SW480 (cell line): ENCODE data around the gene LACC1.
A peak's percentile ranks its signal among the peaks of the same experiment; 100 is the strongest.

Experiments used
- DNase-seq: peaks from one replicate; pipeline ENCODE4 v3.0.0-alpha.2; 2016; ENCODE audit warnings: low spot score

The LACC1 gene

DNA sequence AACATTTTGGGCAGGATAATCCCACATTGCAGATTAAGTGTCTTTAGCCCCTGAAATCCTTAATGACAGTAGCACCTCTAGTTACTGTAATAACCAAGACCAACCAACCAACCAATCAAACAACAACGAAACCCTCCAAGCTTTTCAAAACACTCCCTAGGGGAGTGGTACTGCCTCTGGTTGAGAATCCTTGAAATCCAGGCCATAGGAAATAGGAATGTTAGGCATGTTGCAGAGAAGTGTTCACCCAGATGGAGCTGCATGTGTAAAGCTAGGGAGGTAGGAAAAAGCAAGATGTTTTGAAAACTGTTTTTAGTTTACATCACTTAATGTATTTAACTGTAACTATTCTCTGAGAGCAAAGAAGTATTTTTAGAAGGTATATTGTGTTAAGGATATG, 4.5 kb downstream of the LACC1 start:
- DNase-seq = no peak

GRCh38 chr13:43894438-43894837, 14.7 kb downstream of the LACC1 start:
- DNase-seq = no peak

DNA sequence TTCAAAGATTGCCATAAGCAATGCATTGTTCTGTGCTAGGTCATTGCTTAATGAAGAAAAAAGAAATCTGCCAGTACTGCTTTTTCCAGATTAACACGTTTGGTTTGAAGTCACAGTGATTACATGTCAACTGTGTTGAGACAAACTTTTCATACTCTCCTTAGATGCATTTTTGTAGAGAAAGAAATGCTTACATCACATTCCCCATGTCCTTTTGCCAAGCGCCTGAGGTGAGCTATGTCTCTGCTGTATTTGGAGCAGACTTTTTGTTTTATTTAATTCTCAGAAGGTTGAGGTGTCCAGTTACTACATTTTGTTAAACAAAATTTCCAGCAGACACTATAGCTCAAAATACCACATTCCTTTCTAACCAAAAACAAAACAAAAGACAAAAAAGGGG, 16.2 kb downstream of the LACC1 start:
- no peak for DNase-seq

DNA sequence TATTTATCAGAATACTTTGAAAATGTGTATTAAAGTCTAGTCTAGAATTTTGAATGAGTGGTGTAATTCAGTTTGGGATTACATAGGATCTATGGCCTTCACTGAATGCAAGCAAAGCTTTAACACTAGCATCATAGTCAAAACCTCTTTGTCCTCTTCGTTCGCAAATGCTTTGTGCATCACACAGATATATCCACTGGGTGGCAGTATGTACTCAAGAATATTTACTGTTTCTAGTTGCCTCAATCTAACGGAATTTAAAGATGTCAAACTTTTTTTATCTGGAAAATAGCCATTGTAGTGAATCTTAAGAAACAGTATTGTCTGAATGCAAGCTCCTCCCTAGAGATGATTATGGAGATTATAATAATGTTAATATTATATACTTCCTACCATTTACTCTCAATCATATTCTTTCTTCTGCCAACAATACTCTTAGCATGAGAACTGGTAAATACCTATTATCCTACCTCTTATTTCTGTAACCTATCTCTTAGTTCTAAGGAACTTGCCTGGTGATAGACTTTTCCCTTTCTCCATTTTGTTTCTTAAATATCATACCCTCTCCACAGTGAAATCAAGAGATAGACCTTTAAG, 25.8 kb downstream of the LACC1 start:
- DNase-seq = peak; percentile 67

GRCh38 chr13:43908156-43909126, 28.7 kb downstream of the LACC1 start:
- peak; percentile 54 for DNase-seq

DNA sequence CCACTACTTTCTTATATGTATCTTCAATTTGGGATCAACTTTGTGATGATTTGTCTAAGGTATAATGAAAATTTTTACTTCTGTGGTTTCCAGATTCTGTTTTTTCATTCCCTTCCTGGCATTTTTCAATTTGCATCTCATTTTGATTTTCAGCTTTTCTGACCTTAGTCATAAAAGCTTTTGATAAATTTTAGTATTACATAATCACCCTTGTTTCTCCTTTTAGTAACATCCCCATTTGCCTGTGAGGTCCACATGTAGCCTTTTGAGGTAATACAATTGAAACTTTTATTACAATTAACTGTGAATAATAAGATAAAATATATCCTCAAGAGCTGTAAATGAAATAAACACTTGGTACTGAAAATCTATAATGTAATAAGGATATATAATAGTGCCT, 31.2 kb downstream of the LACC1 start:
- DNase-seq = no peak

DNA sequence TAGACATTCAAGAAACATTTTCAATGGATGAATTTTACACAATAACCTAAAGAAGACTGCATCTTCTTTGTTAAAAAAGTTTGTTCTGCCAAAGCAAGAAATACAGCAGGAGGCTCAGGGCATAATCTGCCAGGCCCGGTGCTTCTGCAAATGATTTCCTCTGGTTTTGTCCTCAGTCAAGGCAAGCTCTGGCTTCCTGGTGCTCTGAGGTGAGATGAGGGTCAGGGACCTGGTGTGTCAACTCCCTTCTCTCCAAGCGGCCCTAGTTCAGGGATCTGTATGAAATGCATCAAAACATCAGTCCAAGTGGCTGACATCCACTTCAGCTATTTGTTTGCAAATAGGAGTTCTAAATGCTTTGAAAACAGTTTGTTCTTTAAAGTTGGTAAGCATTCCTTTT, 31.6 kb downstream of the LACC1 start:
- no peak for DNase-seq

DNA sequence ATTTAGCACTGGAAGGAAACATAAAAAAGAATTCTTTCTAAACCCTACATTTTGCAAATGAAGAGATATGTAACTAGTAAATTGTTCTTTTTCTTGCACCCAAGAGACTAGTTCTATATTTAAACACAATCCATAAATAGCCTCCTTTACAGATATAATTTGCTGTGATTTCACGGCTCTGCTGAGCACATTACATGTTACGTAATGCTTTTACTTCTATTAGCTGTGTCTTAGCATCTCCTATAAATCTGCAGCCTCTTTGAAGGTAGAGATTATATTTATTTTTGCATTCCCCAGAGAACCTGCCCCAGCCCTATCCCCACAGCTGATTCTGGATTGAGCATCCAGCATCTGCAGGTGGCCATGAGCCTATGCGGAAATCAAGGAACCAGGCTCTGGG, 32.2 kb downstream of the LACC1 start:
- DNase-seq = no peak

GRCh38 chr13:43915451-43915850, 35.7 kb downstream of the LACC1 start:
- no peak for DNase-seq

GRCh38 chr13:43916828-43917227, 37.1 kb downstream of the LACC1 start:
- no peak for DNase-seq

DNA sequence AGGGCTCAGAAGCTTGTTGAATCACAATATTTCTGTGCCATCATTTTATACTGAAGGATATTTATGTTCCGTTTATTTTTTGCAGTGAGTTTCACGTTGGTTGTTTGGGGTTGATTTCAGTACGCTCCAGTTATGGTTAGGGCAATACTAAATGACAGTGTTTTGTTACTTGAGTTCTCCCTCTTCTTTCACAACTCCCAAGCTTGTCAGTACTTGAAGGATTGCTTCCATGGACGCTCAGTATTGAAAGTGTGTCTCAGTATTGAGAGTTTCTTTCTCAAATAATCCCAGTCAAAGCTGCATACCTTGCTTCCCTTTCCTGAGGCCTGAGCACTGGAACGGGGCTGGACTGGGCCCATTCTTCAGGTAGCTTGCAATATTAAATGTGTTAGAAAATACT, 38.9 kb downstream of the LACC1 start:
- DNase-seq = no peak

GRCh38 chr13:43920965-43921674, 41.4 kb downstream of the LACC1 start:
- no peak for DNase-seq

DNA sequence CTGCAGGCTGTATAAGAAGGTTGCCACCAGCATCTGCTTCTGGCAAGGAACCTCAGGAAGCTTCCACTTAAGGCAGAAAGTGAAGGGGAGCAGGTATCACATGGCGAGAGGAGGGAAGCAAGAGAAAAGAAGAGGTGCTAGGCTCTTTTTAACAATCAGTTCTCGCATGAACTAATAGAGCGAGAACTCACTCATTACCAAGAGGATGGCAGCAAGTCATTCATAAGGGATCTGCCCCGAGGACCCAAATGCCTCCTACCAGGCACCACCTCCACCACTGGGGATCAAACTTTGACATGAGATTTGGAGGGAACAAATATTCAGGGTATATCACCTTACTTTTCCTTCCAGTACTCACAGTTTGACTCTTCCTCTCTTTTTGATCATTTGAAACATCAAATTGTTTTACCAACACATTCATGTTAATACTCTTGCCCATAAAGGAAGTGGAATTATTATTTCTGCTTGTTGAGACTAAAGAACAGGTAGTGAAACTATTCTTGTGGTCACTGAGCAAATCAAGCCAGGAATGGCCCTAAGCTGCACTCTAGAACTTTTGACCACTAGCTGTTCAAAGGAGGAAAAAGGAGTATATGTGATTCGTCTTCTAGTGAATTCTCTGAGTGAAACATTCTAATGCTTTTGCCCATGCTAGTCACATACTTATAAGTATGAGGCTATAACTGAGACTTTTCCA, 45.0 kb downstream of the LACC1 start:
- no peak for DNase-seq

GRCh38 chr13:43929947-43930346, 50.2 kb downstream of the LACC1 start:
- DNase-seq = no peak

GRCh38 chr13:43933378-43933777, 53.7 kb downstream of the LACC1 start:
- no peak for DNase-seq

DNA sequence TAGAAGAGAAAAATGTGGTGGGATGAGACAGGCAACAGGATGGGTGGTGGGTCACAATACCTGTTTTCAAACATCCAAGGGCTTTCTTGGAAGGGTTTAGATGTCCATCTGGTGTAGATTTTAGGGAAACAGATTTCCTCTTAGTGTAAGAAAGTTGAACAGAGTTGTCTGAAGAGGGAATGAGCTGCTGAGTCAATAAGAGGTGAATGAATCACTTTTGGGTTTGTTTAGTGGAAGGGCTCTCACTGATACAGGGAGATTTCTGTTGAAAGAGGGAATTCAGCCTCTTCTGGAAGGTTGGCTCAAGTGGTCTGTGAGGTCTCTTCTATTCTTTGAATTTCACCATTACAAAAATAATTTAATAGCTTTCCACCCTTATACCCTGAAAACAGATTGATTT, 54.6 kb downstream of the LACC1 start:
- no peak for DNase-seq

- no peak for DNase-seq
Measured at GRCh38 chr13:43935878-43936277, 56.2 kb downstream of the LACC1 start.

DNA sequence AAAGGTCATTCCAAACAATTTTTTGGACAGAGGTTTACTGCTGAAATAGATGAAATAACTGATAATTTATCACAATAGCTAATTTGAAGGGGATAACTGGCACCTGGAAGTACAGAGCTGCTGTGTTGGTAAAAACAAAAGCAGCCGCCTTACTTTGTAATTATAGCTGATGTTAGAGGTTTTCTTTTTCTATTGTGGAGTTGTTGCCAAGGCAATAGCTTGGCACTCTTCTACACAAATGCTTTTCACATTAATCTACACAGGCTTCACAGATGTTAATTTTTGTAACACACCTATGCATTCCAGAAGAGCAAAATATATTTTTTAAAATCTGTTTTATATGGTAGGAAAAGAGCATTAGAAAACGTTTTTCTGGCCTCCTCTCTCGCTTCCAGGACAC, 56.9 kb downstream of the LACC1 start:
- no peak for DNase-seq

- no peak for DNase-seq
Measured at GRCh38 chr13:43937839-43938238, 58.1 kb downstream of the LACC1 start.

GRCh38 chr13:43938449-43938848, 58.7 kb downstream of the LACC1 start:
- no peak for DNase-seq

- DNase-seq = no peak
Measured at GRCh38 chr13:43939086-43939485, 59.4 kb downstream of the LACC1 start.

- no peak for DNase-seq
Measured at GRCh38 chr13:43942286-43942685, 62.6 kb downstream of the LACC1 start.
